ENCODE results near the gene MICAL3. TPM values are rescaled to one million over a fixed set of nuclear protein-coding genes. Genes with fewer than 3 reads are reported as not detected.
"Not testable (repeated sequence)": the region's sequence is repeated elsewhere in the genome, so short reads cannot be mapped to it uniquely, and the experiment has no call there.

Gene MICAL3
- polyA plus RNA-seq, 3 donors: 0.23 to 0.84 TPM; not detected in 1

GRCh38 chr22:18008136-18008535 lies 16.2 kb downstream of the MICAL3 start:
- peaks cover 4 to 5% (median 4%) of the 10 kb centered on the region in 3 donors for H3K27me3 Mint-ChIP-seq (ENCODE audit: low read depth in 3 of 3)
- WGBS (ENCODE audit: insufficient coverage): 100% methylated on average over 2 of the region's 4 CpGs
- H3K36me3 Mint-ChIP-seq: no peaks in the 10 kb centered on the region
- H3K27ac Mint-ChIP-seq: no peak overlapping the region
- no peak overlapping the region for H3K4me3 ChIP-seq (replicated peaks in 1 of 3; ENCODE audit: low read depth in 2 of 3, low read length in 3 of 3)
- no peak overlapping the region for H3K4me2 ChIP-seq (replicated peaks; ENCODE audit: extremely low read depth, low read length, poor library complexity, severe bottlenecking)
- H3K9ac ChIP-seq (ENCODE audit: insufficient read depth, low read length, poor library complexity, severe bottlenecking): no peak overlapping the region
- H3K36me3 ChIP-seq (replicated peaks in 1 of 2; ENCODE audit: control insufficient read depth in 1 of 2, insufficient read depth in 2 of 2, low read length in 2 of 2): no peaks in the 10 kb centered on the region
- no peak for TF ChIP-seq CTCF (IDR thresholded peaks at IDR 0.05)
- H3K79me2 ChIP-seq (ENCODE audit: insufficient read depth, low read length): no peaks in the 10 kb centered on the region
- H3K4me1 ChIP-seq (ENCODE audit: control insufficient read depth in 1 of 2, insufficient read depth in 2 of 2, low read length in 2 of 2): no peaks in the 10 kb centered on the region
- H2AFZ ChIP-seq (ENCODE audit: insufficient read depth, low read depth, low read length, poor library complexity, severe bottlenecking): no peak overlapping the region
- no peaks in the 10 kb centered on the region for H3K4me1 Mint-ChIP-seq
- H3K27ac ChIP-seq (ENCODE audit: low read depth in 1 of 2, low read length in 2 of 2): no peak overlapping the region
- intact Hi-C loops (cut with micrococcal nuclease): no loop called here
- H3K9me3 ChIP-seq (replicated peaks in 1 of 2; ENCODE audit: control insufficient read depth in 1 of 2, insufficient read depth in 1 of 2, low read length in 2 of 2): no peaks in the 10 kb centered on the region
- DNase-seq: no peak
- no peaks in the 10 kb centered on the region for H3K9me3 Mint-ChIP-seq
- no peak overlapping the region for H3K4me3 Mint-ChIP-seq
- no peaks in the 10 kb centered on the region for H3K27me3 ChIP-seq (ENCODE audit: control insufficient read depth in 2 of 2, insufficient read depth in 2 of 2, low read length in 2 of 2)
- H4K20me1 ChIP-seq (ENCODE audit: insufficient read depth, low read length): no peaks in the 10 kb centered on the region

GRCh38 chr22:18005201-18005926 lies 19.0 kb downstream of the MICAL3 start:
- Histone ChIP-seq H3K4me2 (replicated peaks; ENCODE audit: extremely low read depth, low read length, poor library complexity, severe bottlenecking) (no peak overlapping the region), H3K4me3 (replicated peaks in 1 of 3; ENCODE audit: low read depth in 2 of 3, low read length in 3 of 3) (no peak overlapping the region), H3K9ac (ENCODE audit: insufficient read depth, low read length, poor library complexity, severe bottlenecking) (no peak overlapping the region), H3K36me3 (replicated peaks in 1 of 2; ENCODE audit: control insufficient read depth in 1 of 2, insufficient read depth in 2 of 2, low read length in 2 of 2) (no peaks in the 10 kb centered on the region), H3K4me1 (ENCODE audit: control insufficient read depth in 1 of 2, insufficient read depth in 2 of 2, low read length in 2 of 2) (peaks cover 8 to 17% of the 10 kb centered on the region in 2 donors), H4K20me1 (ENCODE audit: insufficient read depth, low read length) (no peaks in the 10 kb centered on the region), H3K9me3 (replicated peaks in 1 of 2; ENCODE audit: control insufficient read depth in 1 of 2, insufficient read depth in 1 of 2, low read length in 2 of 2) (no peaks in the 10 kb centered on the region), H3K79me2 (ENCODE audit: insufficient read depth, low read length) (no peaks in the 10 kb centered on the region), H2AFZ (ENCODE audit: insufficient read depth, low read depth, low read length, poor library complexity, severe bottlenecking) (no peak overlapping the region), H3K27ac (ENCODE audit: low read depth in 1 of 2, low read length in 2 of 2) (no peak overlapping the region), H3K27me3 (ENCODE audit: control insufficient read depth in 2 of 2, insufficient read depth in 2 of 2, low read length in 2 of 2) (peaks cover 0 to 12% of the 10 kb centered on the region in 2 donors)
- WGBS (ENCODE audit: insufficient coverage): 63% methylated on average over 5 of the region's 8 CpGs
- Mint-ChIP-seq H3K27ac (no peak overlapping the region), H3K36me3 (no peaks in the 10 kb centered on the region), H3K27me3 (ENCODE audit: low read depth in 3 of 3) (peaks cover 11 to 27% (median 23%) of the 10 kb centered on the region in 3 donors), H3K4me3 (no peak overlapping the region), H3K4me1 (peaks cover 10% of the 10 kb centered on the region), H3K9me3 (peaks cover 0 to 8% (median 2%) of the 10 kb centered on the region in 7 donors)
- no peak for DNase-seq
- intact Hi-C loops (cut with micrococcal nuclease): no loop called here
- no peak for TF ChIP-seq CTCF (IDR thresholded peaks at IDR 0.05)

- Histone ChIP-seq H3K9ac (ENCODE audit: insufficient read depth, low read length, poor library complexity, severe bottlenecking) (peak overlapping the region; percentile 50), H3K4me1 (ENCODE audit: control insufficient read depth in 1 of 2, insufficient read depth in 2 of 2, low read length in 2 of 2) (peaks cover 10 to 19% of the 10 kb centered on the region in 2 donors), H3K4me2 (replicated peaks; ENCODE audit: extremely low read depth, low read length, poor library complexity, severe bottlenecking) (peak overlapping the region; percentile 85), H2AFZ (ENCODE audit: insufficient read depth, low read depth, low read length, poor library complexity, severe bottlenecking) (peak overlapping the region; percentile 87), H3K4me3 (replicated peaks in 1 of 3; ENCODE audit: low read depth in 2 of 3, low read length in 3 of 3) (peak overlapping the region; percentile 42 to 81 (median 62)), H3K27me3 (ENCODE audit: control insufficient read depth in 2 of 2, insufficient read depth in 2 of 2, low read length in 2 of 2) (peaks cover 0 to 21% of the 10 kb centered on the region in 2 donors)
- 13% methylated on average over 8 of the region's 15 CpGs for WGBS (ENCODE audit: insufficient coverage)
- H3K27ac ChIP-seq (ENCODE audit: low read depth in 1 of 2, low read length in 2 of 2); H3K36me3 Mint-ChIP-seq; H4K20me1 ChIP-seq (ENCODE audit: insufficient read depth, low read length); H3K79me2 ChIP-seq (ENCODE audit: insufficient read depth, low read length); H3K9me3 ChIP-seq (replicated peaks in 1 of 2; ENCODE audit: control insufficient read depth in 1 of 2, insufficient read depth in 1 of 2, low read length in 2 of 2); DNase-seq; H3K36me3 ChIP-seq (replicated peaks in 1 of 2; ENCODE audit: control insufficient read depth in 1 of 2, insufficient read depth in 2 of 2, low read length in 2 of 2); intact Hi-C loops (cut with micrococcal nuclease); H3K9me3 Mint-ChIP-seq: not testable (repeated sequence)
- Mint-ChIP-seq H3K27me3 (ENCODE audit: low read depth in 3 of 3) (peaks cover 18 to 44% (median 37%) of the 10 kb centered on the region in 3 donors), H3K4me3 (peak overlapping the region; percentile 82 to 96), H3K4me1 (peaks cover 18% of the 10 kb centered on the region), H3K27ac (peak overlapping the region in 4 of 7 donors; percentile 30 to 91 (median 72))
Measured at GRCh38 chr22:18001894-18002315, 22.5 kb downstream of the MICAL3 start.

Measured in CD14-positive monocyte (primary cell).